ENCODE measurements around the gene SPHKAP.

DNA sequence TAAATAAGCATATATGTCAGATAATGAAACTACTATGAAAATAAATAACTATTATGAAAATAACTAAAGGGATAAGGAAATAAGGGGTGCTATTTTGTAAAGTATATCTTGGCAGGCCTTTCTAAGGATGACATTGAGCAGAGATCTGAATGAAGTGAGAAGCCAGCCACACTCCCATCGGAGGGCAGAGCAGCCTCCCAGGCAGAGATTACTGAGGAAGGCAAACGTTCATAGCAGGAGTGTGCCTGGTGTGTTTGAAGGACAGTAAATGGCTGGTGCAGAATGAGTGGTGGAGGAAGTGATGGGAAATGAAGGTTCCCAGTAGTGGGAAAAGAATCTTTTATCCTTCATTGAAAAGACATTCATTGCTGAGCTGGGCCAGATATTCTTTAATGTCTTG lies 62.5 kb downstream of the SPHKAP start:
- TF ChIP-seq, protein P1, sequence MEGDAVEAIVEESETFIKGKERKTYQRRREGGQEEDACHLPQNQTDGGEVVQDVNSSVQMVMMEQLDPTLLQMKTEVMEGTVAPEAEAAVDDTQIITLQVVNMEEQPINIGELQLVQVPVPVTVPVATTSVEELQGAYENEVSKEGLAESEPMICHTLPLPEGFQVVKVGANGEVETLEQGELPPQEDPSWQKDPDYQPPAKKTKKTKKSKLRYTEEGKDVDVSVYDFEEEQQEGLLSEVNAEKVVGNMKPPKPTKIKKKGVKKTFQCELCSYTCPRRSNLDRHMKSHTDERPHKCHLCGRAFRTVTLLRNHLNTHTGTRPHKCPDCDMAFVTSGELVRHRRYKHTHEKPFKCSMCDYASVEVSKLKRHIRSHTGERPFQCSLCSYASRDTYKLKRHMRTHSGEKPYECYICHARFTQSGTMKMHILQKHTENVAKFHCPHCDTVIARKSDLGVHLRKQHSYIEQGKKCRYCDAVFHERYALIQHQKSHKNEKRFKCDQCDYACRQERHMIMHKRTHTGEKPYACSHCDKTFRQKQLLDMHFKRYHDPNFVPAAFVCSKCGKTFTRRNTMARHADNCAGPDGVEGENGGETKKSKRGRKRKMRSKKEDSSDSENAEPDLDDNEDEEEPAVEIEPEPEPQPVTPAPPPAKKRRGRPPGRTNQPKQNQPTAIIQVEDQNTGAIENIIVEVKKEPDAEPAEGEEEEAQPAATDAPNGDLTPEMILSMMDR (IDR thresholded peaks at IDR 0.05; ENCODE audit: insufficient read depth, low read depth, low read length): no peak
- TF ChIP-seq EZH2 (IDR thresholded peaks at IDR 0.05; ENCODE audit: insufficient read depth, low read length): no peak

Data from astrocyte (in vitro differentiated cells and primary cell).